Hepatocyte (in vitro differentiated cells): ENCODE measurements around the gene TAS1R3. TPM values are rescaled to one million over a fixed set of nuclear protein-coding genes. Genes with fewer than 3 reads are reported as not detected.

Experiments
- DNase-seq: peaks from one replicate; pipeline ENCODE4 v3.0.0-alpha.2; 2016; ENCODE audit warnings: low spot score
- H2AFZ ChIP-seq: fragments of 200-600 bp; sonication (generic); 2 replicates; pipeline ENCODE4 v1.6.0; 2016; ENCODE audit warnings: antibody characterized with exemption, mild to moderate bottlenecking
- H3K27ac ChIP-seq: fragments of 200-600 bp; sonication (generic); 2 replicates; pipeline ENCODE4 v1.5.1; 2016; ENCODE audit warnings: mild to moderate bottlenecking
- H3K27me3 ChIP-seq: fragments of 200-600 bp; sonication (generic); 2 replicates; pipeline ENCODE4 v1.6.1; 2016
- H3K36me3 ChIP-seq: fragments of 200-600 bp; sonication (generic); replicated peaks from 2 replicates; pipeline ENCODE4 v1.5.1; 2016; ENCODE audit warnings: low read depth; ENCODE audit not compliant: insufficient read depth
- H3K4me1 ChIP-seq: fragments of 200-600 bp; sonication (generic); 2 replicates; pipeline ENCODE4 v1.5.1; 2016; ENCODE audit warnings: mild to moderate bottlenecking, moderate library complexity; ENCODE audit not compliant: insufficient read depth
- H3K4me2 ChIP-seq: fragments of 200-600 bp; sonication (generic); 2 replicates; pipeline ENCODE4 v1.6.0; 2016
- H3K4me3 ChIP-seq: fragments of 200-600 bp; sonication (generic); 2 replicates; pipeline ENCODE4 v1.5.1; 2016; ENCODE audit warnings: mild to moderate bottlenecking
- H3K79me2 ChIP-seq: fragments of 200-600 bp; sonication (generic); 2 replicates; pipeline ENCODE4 v1.6.0; 2017; ENCODE audit warnings: mild to moderate bottlenecking
- H3K9me2 ChIP-seq: fragments of 200-600 bp; sonication (generic); replicated peaks from 2 replicates; pipeline ENCODE4 v1.6.0; 2017; ENCODE audit warnings: mild to moderate bottlenecking; ENCODE audit not compliant: insufficient read depth
- H3K9me3 ChIP-seq: fragments of 200-600 bp; sonication (generic); 2 replicates; pipeline ENCODE4 v1.5.1; 2016; ENCODE audit warnings: low read depth, mild to moderate bottlenecking
- H4K20me1 ChIP-seq: fragments of 200-600 bp; sonication (generic); 2 replicates; pipeline ENCODE4 v1.6.0; 2016; ENCODE audit warnings: mild to moderate bottlenecking; ENCODE audit not compliant: insufficient read depth, poor library complexity, severe bottlenecking
- EZH2 ChIP-seq: fragments of 200-600 bp; sonication (generic); IDR thresholded peaks from 2 replicates; pipeline ENCODE4 v1.6.1; 2016; ENCODE audit warnings: antibody characterized with exemption, mild to moderate bottlenecking, borderline replicate concordance
- EZH2phosphoT487 ChIP-seq: fragments of 200-600 bp; sonication (generic); IDR thresholded peaks from one replicate; pipeline ENCODE4 v1.6.1; 2018; ENCODE audit warnings: antibody characterized with exemption, mild to moderate bottlenecking, low read depth, moderate library complexity; ENCODE audit not compliant: unreplicated experiment, severe bottlenecking
- WGBS: methylation state at CpG from one replicate; pipeline ENCODE4 v1.1.6; 2016; ENCODE audit warnings: low lambda C conversion rate; ENCODE audit errors: missing lambda C conversion rate; 5-methylcytosine and 5-hydroxymethylcytosine counted together
- polyA plus RNA-seq: library from polyadenylated mRNA; unstranded; fragments of >200 nt; fragmentation: Nextera tagmentation; extraction: Ambion mirVana; gene quantifications from 2 replicates; pipeline ENCODE4 v1.2.1, GENCODE V29; 2016
- total RNA-seq: library from RNA; depleted of rRNA; stranded (reverse); fragments of >200 nt; gene quantifications from 2 replicates; pipeline ENCODE4 v1.2.3, GENCODE V29; 2014
- TF ChIP-seq, protein P1 (sequence below): fragments of 200-600 bp; sonication (generic); IDR thresholded peaks from 2 replicates; pipeline ENCODE4 v1.5.1; 2016; ENCODE audit warnings: antibody characterized with exemption, mild to moderate bottlenecking; ENCODE audit not compliant: poor library complexity

Gene TAS1R3
- total and polyA plus RNA-seq, 2 experiments from 2014 or later = 0.17 to 0.42 TPM

GRCh38 chr1:1364266-1364665 lies 33.2 kb downstream of the TAS1R3 start:
- no peaks in the 10 kb centered on the region for H4K20me1 ChIP-seq
- H3K9me3 ChIP-seq = no peaks in the 10 kb centered on the region
- H3K4me1 ChIP-seq = peaks cover 28% of the 10 kb centered on the region
- 79% methylated on average over 14 of the region's 14 CpGs for WGBS
- H3K4me3 ChIP-seq = no peak overlapping the region
- H3K36me3 ChIP-seq = no peaks in the 10 kb centered on the region
- DNase-seq = no peak
- TF ChIP-seq EZH2 (no peak), EZH2phosphoT487 (no peak)
- TF ChIP-seq, protein P1, sequence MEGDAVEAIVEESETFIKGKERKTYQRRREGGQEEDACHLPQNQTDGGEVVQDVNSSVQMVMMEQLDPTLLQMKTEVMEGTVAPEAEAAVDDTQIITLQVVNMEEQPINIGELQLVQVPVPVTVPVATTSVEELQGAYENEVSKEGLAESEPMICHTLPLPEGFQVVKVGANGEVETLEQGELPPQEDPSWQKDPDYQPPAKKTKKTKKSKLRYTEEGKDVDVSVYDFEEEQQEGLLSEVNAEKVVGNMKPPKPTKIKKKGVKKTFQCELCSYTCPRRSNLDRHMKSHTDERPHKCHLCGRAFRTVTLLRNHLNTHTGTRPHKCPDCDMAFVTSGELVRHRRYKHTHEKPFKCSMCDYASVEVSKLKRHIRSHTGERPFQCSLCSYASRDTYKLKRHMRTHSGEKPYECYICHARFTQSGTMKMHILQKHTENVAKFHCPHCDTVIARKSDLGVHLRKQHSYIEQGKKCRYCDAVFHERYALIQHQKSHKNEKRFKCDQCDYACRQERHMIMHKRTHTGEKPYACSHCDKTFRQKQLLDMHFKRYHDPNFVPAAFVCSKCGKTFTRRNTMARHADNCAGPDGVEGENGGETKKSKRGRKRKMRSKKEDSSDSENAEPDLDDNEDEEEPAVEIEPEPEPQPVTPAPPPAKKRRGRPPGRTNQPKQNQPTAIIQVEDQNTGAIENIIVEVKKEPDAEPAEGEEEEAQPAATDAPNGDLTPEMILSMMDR = no peak
- no peaks in the 10 kb centered on the region for H3K79me2 ChIP-seq
- H3K27me3 ChIP-seq = no peaks in the 10 kb centered on the region
- H3K9me2 ChIP-seq = no peaks in the 10 kb centered on the region
- no peak overlapping the region for H3K4me2 ChIP-seq
- H2AFZ ChIP-seq = no peak overlapping the region
- no peak overlapping the region for H3K27ac ChIP-seq

DNA sequence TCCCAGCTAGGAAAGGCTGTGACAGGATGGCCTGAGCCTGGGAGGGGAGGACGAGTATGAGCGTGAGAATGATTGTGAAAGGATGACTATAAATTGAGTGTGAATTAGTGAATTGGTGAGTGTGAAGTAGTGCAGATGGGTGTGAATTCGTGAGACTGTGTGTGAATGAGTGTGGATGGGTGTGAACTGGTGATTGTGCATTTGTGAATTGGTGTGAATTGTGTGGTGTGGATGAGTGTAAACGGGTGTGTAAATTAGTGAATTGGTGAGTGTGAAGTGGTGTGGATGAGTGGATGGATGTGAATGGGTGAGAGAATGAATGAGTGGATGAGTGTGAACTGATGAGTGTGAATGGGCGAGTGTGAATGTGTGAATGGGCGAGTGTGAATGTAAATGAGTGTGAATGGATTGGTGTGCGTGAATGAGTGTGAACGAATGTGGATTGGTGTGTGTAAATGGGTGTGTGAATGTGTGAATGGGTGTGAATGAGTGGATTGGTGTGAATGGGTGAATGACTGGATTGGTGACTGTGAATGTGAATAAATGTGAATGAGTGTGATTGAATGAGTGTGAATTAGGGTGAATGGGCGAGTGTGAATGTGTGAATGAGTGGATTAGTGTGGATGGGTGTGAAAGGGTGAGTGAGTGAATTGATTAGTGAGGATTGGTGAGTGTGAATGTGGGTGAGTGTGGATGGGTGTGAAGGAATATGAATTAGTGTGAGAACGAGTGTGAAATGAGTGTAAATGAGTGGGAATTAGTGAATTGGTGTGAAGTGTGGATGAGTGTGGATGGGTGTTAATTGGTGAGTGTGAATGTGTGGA lies 35.0 kb downstream of the TAS1R3 start:
- DNase-seq = no peak
- Histone ChIP-seq H3K4me2 (no peak overlapping the region), H3K27me3 (no peaks in the 10 kb centered on the region), H2AFZ (no peak overlapping the region), H3K79me2 (no peaks in the 10 kb centered on the region), H3K36me3 (no peaks in the 10 kb centered on the region), H3K9me3 (no peaks in the 10 kb centered on the region), H4K20me1 (no peaks in the 10 kb centered on the region), H3K4me3 (no peak overlapping the region), H3K27ac (no peak overlapping the region), H3K9me2 (no peaks in the 10 kb centered on the region), H3K4me1 (peaks cover 11% of the 10 kb centered on the region)
- TF ChIP-seq, protein P1 = no peak
- WGBS = 82% methylated on average over 10 of the region's 10 CpGs

- Histone ChIP-seq H3K27me3 (no peaks in the 10 kb centered on the region), H3K9me3 (no peaks in the 10 kb centered on the region), H3K4me1 (peaks cover 5% of the 10 kb centered on the region), H3K4me2 (no peak overlapping the region), H4K20me1 (no peaks in the 10 kb centered on the region), H3K79me2 (no peaks in the 10 kb centered on the region), H2AFZ (no peak overlapping the region), H3K27ac (no peak overlapping the region), H3K9me2 (no peaks in the 10 kb centered on the region), H3K4me3 (no peak overlapping the region), H3K36me3 (no peaks in the 10 kb centered on the region)
- no peak for DNase-seq
- TF ChIP-seq EZH2 (no peak), EZH2phosphoT487 (no peak)
- TF ChIP-seq, protein P1 = no peak
- WGBS = 100% methylated on average over 3 of the region's 3 CpGs
Measured at GRCh38 chr1:1366699-1367066, 35.6 kb downstream of the TAS1R3 start.
